ENCODE measurements around the gene SPRR1A.

DNA sequence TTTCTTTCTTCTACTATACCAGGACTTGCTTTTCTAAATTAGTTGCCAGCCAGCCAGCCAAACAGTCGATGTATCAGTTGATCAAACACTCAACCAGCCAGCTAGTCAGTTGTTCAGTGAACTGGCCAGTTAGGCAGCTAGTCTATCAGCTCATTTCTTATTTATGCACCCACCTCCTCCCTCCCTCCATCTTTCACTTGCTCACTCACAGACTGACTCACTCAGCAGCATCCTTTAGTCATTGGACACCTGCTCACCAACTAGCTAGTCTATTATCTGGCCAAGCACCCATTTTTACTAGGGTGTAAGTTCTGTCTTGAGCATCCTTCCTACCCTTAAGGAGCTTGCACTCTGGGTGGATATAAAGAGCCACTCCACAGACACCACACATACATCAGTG is 19.3 kb upstream of the SPRR1A start:
- TF ChIP-seq, protein P1, sequence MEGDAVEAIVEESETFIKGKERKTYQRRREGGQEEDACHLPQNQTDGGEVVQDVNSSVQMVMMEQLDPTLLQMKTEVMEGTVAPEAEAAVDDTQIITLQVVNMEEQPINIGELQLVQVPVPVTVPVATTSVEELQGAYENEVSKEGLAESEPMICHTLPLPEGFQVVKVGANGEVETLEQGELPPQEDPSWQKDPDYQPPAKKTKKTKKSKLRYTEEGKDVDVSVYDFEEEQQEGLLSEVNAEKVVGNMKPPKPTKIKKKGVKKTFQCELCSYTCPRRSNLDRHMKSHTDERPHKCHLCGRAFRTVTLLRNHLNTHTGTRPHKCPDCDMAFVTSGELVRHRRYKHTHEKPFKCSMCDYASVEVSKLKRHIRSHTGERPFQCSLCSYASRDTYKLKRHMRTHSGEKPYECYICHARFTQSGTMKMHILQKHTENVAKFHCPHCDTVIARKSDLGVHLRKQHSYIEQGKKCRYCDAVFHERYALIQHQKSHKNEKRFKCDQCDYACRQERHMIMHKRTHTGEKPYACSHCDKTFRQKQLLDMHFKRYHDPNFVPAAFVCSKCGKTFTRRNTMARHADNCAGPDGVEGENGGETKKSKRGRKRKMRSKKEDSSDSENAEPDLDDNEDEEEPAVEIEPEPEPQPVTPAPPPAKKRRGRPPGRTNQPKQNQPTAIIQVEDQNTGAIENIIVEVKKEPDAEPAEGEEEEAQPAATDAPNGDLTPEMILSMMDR (IDR thresholded peaks at IDR 0.05) = no peak
- TF ChIP-seq POLR2AphosphoS5 (IDR thresholded peaks at IDR 0.05; ENCODE audit: low read depth, low read length) (no peak), SIN3A (IDR thresholded peaks at IDR 0.05; ENCODE audit: borderline replicate concordance, insufficient read depth, low read depth, low read length) (no peak)
